Body of pancreas (tissue), 4 donors: ENCODE results near the gene SEMA3A. TPM values are rescaled to one million over a fixed set of nuclear protein-coding genes. Genes with fewer than 3 reads are reported as not detected.
"Not testable (repeated sequence)": the region's sequence is repeated elsewhere in the genome, so short reads cannot be mapped to it uniquely, and the experiment has no call there.

ENCODE experiments used
- ATAC-seq: fragments of 150-250 bp; one replicate; pipeline ENCODE4 v1.9.1; 2016
- DNase-seq, 4 donors: peaks; one replicate each; pipeline ENCODE4 v3.0.0-alpha.2; 2019
- H3K27ac ChIP-seq, 4 donors: fragments of 200-600 bp; sonication (generic); 1 replicate in 3 of 4; 2 replicates in 1 of 4; pipeline versions ENCODE4 v1.5.1 to v1.6.1; 2016 to 2019; ENCODE audit warnings: mild to moderate bottlenecking in 1 of 4, mixed read lengths in 1 of 4, moderate library complexity in 1 of 4
- H3K27me3 ChIP-seq, 2 donors: fragments of 200-600 bp; sonication (generic); one replicate each; pipeline ENCODE4 v1.6.0; 2016; ENCODE audit warnings: mild to moderate bottlenecking in 1 of 2
- H3K36me3 ChIP-seq, 2 donors: fragments of 200-600 bp; sonication (generic); replicated peaks in 1 of 2; 2 replicates each; pipeline ENCODE4 v1.5.1; 2016; ENCODE audit warnings: low read depth in 2 of 2; ENCODE audit not compliant: insufficient read depth in 1 of 2
- H3K4me1 ChIP-seq: fragments of 200-600 bp; sonication (generic); one replicate; pipeline ENCODE4 v1.6.0; 2016
- H3K4me3 ChIP-seq, 2 donors: fragments of 200-600 bp; sonication (generic); 1 replicate in 1 of 2; 2 replicates in 1 of 2; pipeline ENCODE4 v1.5.1; 2016 to 2019
- H3K9me3 ChIP-seq, 3 donors: fragments of 200-600 bp; sonication (generic); 1 replicate in 2 of 3; 2 replicates in 1 of 3; pipeline ENCODE4 v1.5.1; 2016
- CTCF ChIP-seq, 7 experiments: fragments of 450-650 bp in 4 of 7; fragments of 200-600 bp in 3 of 7; sonication (generic) in 3 of 7; IDR thresholded peaks; one replicate each; pipeline ENCODE4 v1.5.1; 2016 to 2019; ENCODE audit warnings: antibody characterized with exemption in 7 of 7
- POLR2A ChIP-seq, 3 donors: fragments of 450-650 bp; IDR thresholded peaks; one replicate each; pipeline ENCODE4 v1.6.1; 2016; ENCODE audit warnings: antibody characterized with exemption in 3 of 3, mild to moderate bottlenecking in 2 of 3
- WGBS, 2 donors: methylation state at CpG; one replicate each; pipeline ENCODE4 v1.1.5; 2017; 5-methylcytosine and 5-hydroxymethylcytosine counted together
- intact Hi-C: fragments of 100-400 bp; cut with DNase I; formaldehyde crosslinking; loops from one replicate; pipeline ENCODE4 v1.15.1; 2023
- total RNA-seq, 2 donors: library from RNA; depleted of rRNA; stranded (reverse); fragments of >200 nt; gene quantifications; one replicate each; pipeline ENCODE4 v1.1.0, GENCODE V29; 2016

Gene SEMA3A
- total RNA-seq, 2 donors from 2014 or later = 0.33 to 2.6 TPM

- DNase-seq = no peak
- WGBS, 2 donors = 88 to 96% methylated on average over 1 of the region's 1 CpG
- Histone ChIP-seq H3K4me3 (no peak overlapping the region), H3K27ac (no peak overlapping the region), H3K9me3 (no peaks in the 10 kb centered on the region), H3K36me3 (no peaks in the 10 kb centered on the region), H3K27me3 (no peaks in the 10 kb centered on the region), H3K4me1 (no peaks in the 10 kb centered on the region)
- no peak for ATAC-seq
- intact Hi-C loops = no loop called here
- no peak for TF ChIP-seq CTCF (IDR thresholded peaks at IDR 0.05)
- TF ChIP-seq POLR2A (IDR thresholded peaks at IDR 0.05) = no peak
These were observed 33.2 kb downstream of the SEMA3A start for GRCh38 chr7:84161398-84161797.

- no peaks in the 10 kb centered on the region for H3K4me1 ChIP-seq
- H3K27me3 ChIP-seq = no peaks in the 10 kb centered on the region
- intact Hi-C loops = no loop called here
- H3K4me3 ChIP-seq = no peak overlapping the region
- H3K9me3 ChIP-seq = no peaks in the 10 kb centered on the region
- DNase-seq (no peak), ATAC-seq (no peak)
- TF ChIP-seq POLR2A (IDR thresholded peaks at IDR 0.05) (no peak), CTCF (IDR thresholded peaks at IDR 0.05) (no peak)
- H3K36me3 ChIP-seq = no peaks in the 10 kb centered on the region
- H3K27ac ChIP-seq = no peak overlapping the region
These were observed 35.2 kb downstream of the SEMA3A start for GRCh38 chr7:84159435-84159834.

GRCh38 chr7:84157171-84157570 is 37.4 kb downstream of the SEMA3A start:
- no peak overlapping the region for H3K27ac ChIP-seq
- 50 to 68% methylated on average over 4 of the region's 4 CpGs for WGBS, 2 donors
- intact Hi-C loops = no loop called here
- H3K4me3 ChIP-seq = no peak overlapping the region
- no peaks in the 10 kb centered on the region for H3K36me3 ChIP-seq
- H3K27me3 ChIP-seq = no peaks in the 10 kb centered on the region
- H3K9me3 ChIP-seq = no peaks in the 10 kb centered on the region
- TF ChIP-seq CTCF (IDR thresholded peaks at IDR 0.05) (no peak), POLR2A (IDR thresholded peaks at IDR 0.05) (no peak)
- H3K4me1 ChIP-seq = no peaks in the 10 kb centered on the region
- no peak for DNase-seq
- no peak for ATAC-seq

GRCh38 chr7:84154991-84155781 is 39.4 kb downstream of the SEMA3A start:
- intact Hi-C loops = no loop called here
- Histone ChIP-seq H3K4me1 (no peaks in the 10 kb centered on the region), H3K27ac (no peak overlapping the region), H3K9me3 (no peaks in the 10 kb centered on the region), H3K27me3 (no peaks in the 10 kb centered on the region), H3K36me3 (no peaks in the 10 kb centered on the region), H3K4me3 (no peak overlapping the region)
- no peak for TF ChIP-seq CTCF (IDR thresholded peaks at IDR 0.05)
- TF ChIP-seq POLR2A (IDR thresholded peaks at IDR 0.05) = no peak
- ATAC-seq (no peak), DNase-seq (no peak)
- WGBS, 2 donors = 67 to 75% methylated on average over 6 of the region's 6 CpGs

- intact Hi-C loops = no loop called here
- no peak for ATAC-seq
These were observed 41.6 kb downstream of the SEMA3A start for GRCh38 chr7:84152995-84153394.

GRCh38 chr7:84150370-84150769 is 44.2 kb downstream of the SEMA3A start:
- H3K9me3 ChIP-seq, H3K4me1 ChIP-seq, ATAC-seq, H3K4me3 ChIP-seq, H3K27ac ChIP-seq, H3K27me3 ChIP-seq, intact Hi-C loops, DNase-seq, H3K36me3 ChIP-seq: not testable (repeated sequence)
- WGBS, 2 donors = 88 to 91% methylated on average over 22 of the region's 22 CpGs

More at GRCh38 chr7:84152995-84153394, 41.6 kb downstream of the SEMA3A start:
- no peaks in the 10 kb centered on the region for H3K4me1 ChIP-seq
- H3K36me3 ChIP-seq = no peaks in the 10 kb centered on the region
- no peaks in the 10 kb centered on the region for H3K9me3 ChIP-seq
- TF ChIP-seq CTCF (IDR thresholded peaks at IDR 0.05) (no peak), POLR2A (IDR thresholded peaks at IDR 0.05) (no peak)
- no peak overlapping the region for H3K27ac ChIP-seq
- no peak for DNase-seq
- no peak overlapping the region for H3K4me3 ChIP-seq
- no peaks in the 10 kb centered on the region for H3K27me3 ChIP-seq
